ENCODE measurements around the gene PLEKHA3.
"Not testable (repeated sequence)": the region's sequence is repeated elsewhere in the genome, so short reads cannot be mapped to it uniquely, and the experiment has no call there.

The PLEKHA3 gene

GRCh38 chr2:178480227-178481181 is at the start of gene PLEKHA3:
Gene PLEKHA3, plus strand, starts transcription at chr2:178480457. Its CDS starts 413 bp downstream, at chr2:178480870.
- DNase-seq: peak; percentile 65

- DNase-seq: no peak
Measured at GRCh38 chr2:178436662-178437061, 43.6 kb upstream of the PLEKHA3 start.

GRCh38 chr2:178441426-178441825 is 38.8 kb upstream of the PLEKHA3 start:
- DNase-seq: no peak

GRCh38 chr2:178448968-178449661 is 31.1 kb upstream of the PLEKHA3 start:
- DNase-seq: no peak

GRCh38 chr2:178449700-178450523 is 30.3 kb upstream of the PLEKHA3 start:
- no peak for DNase-seq

- peak; percentile 77 for DNase-seq
Measured at GRCh38 chr2:178450524-178450773, 29.8 kb upstream of the PLEKHA3 start.

- peak; percentile 93 for DNase-seq
Measured at GRCh38 chr2:178450774-178451525, 29.3 kb upstream of the PLEKHA3 start, which contains the start of the genes PJVK and PRKRA. Gene PJVK, plus strand, starts transcription at chr2:178451378. Its CDS starts 2,032 bp downstream, at chr2:178453410. Gene PRKRA, minus strand, starts transcription at chr2:178451175. Its CDS starts 145 bp downstream, at chr2:178451030.

- DNase-seq: no peak
Measured at GRCh38 chr2:178452334-178452733, 27.9 kb upstream of the PLEKHA3 start.

- no peak for DNase-seq
Measured at GRCh38 chr2:178452870-178453269, 27.4 kb upstream of the PLEKHA3 start.

GRCh38 chr2:178455947-178456346 is 24.3 kb upstream of the PLEKHA3 start:
- DNase-seq: no peak

- no peak for DNase-seq
Measured at GRCh38 chr2:178457390-178457886, 22.8 kb upstream of the PLEKHA3 start.

- no peak for DNase-seq
Measured at GRCh38 chr2:178469219-178469849, 10.9 kb upstream of the PLEKHA3 start.

- not testable (repeated sequence) for DNase-seq
Measured at GRCh38 chr2:178471313-178471712, 8.9 kb upstream of the PLEKHA3 start.

GRCh38 chr2:178473373-178473772 is 6.9 kb upstream of the PLEKHA3 start:
- DNase-seq: no peak

GRCh38 chr2:178473931-178474330 is 6.3 kb upstream of the PLEKHA3 start:
- DNase-seq: no peak

- DNase-seq: no peak
Measured at GRCh38 chr2:178474560-178474959, 5.7 kb upstream of the PLEKHA3 start.

- DNase-seq: no peak
Measured at GRCh38 chr2:178476477-178476876, 3.8 kb upstream of the PLEKHA3 start.

- DNase-seq: no peak
Measured at GRCh38 chr2:178477443-178478129, 2.7 kb upstream of the PLEKHA3 start.

GRCh38 chr2:178478130-178478438 is 2.2 kb upstream of the PLEKHA3 start:
- no peak for DNase-seq

GRCh38 chr2:178478439-178479274 is 1.6 kb upstream of the PLEKHA3 start, which contains the start of gene FKBP7:
Gene FKBP7, minus strand, starts transcription at chr2:178478600. Its CDS starts 101 bp downstream, at chr2:178478499.
- DNase-seq: peak; percentile 82

Data from activated CD4-positive, alpha-beta T cell treated with anti-CD3 and anti-CD28 coated beads, Interleukin-2, amount 50 U/mL, for 1 hour (primary cell).